GM10847 (cell line): Measurements from ENCODE around the gene CSDE1.

Source experiments
- POLR2A ChIP-seq: IDR thresholded peaks from 2 replicates; pipeline ENCODE4 v1.6.1; 2011; ENCODE audit not compliant: insufficient read length; ENCODE audit errors: extremely low read depth

The CSDE1 gene

GRCh38 chr1:114753143-114753542, 4.6 kb downstream of the CSDE1 start:
- no peak for TF ChIP-seq POLR2A

DNA sequence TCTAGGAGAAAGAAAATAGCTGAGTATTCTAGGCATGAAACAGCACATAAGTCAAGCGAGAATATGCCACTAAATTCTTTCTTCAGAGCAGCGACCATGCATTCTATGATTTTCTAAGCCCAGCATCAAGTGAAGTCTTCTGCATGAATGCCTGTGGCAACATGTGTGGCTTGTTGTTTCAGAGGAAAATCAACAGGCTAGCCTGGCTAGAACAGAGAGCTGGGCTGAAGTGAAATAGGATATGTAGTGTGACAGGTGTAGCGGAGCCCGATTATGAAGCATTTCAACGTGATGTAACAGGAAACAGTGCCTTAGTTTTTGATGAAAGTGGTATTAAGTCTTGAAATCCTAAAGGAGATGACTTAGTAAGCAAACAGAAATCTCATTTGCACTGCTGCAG, 7.0 kb downstream of the CSDE1 start:
- TF ChIP-seq POLR2A: no peak

DNA sequence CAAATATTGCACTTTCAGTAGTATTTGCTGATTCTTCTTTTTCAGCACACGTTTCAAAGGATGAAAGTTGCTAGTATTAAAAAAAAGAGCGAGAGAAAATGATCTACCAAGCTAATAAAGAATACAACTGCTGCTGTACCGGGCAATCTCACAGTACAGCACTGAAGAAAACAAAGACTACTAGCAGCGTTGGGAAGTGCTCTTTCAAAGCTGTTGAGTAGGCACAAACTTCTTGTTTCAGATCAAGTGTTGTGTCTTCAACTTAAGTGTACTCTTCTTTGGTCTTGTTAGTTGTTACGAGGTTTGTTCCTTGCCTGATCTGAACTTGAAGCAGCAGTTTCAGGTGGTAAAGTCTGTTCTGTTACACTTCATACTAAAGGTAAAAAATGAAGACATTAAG, 7.9 kb downstream of the CSDE1 start:
- no peak for TF ChIP-seq POLR2A

DNA sequence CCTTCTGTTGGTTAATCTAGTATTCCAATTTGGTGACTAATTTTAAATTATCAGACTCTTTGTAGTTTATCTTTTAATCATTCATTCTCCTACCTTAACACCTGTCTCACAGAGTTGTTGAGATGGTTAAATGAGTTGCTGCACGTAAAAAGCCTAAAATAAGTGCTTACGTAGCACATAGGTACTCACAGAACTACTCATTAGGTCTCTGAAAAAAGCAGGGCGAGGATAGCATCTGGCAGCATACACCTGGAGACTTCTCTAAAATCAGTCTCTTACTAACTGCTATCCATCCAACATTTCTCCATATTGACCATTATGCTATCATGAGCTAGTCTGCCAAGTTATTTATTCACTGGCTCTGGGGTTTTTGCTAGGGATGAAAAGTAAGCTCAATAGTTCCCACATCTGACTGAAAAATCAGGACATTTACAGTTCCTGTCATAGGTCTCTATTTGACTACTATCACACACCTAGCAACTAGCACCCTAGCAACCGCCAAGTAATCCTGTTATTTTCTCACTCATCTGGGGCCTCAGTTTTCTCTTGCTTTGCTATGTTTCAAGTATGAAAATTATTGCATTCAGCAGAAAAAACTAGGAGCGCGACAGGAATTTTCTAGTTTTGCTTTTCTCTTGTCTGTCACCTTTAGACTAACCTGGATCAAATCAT, 11.2 kb downstream of the CSDE1 start:
- no peak for TF ChIP-seq POLR2A

DNA sequence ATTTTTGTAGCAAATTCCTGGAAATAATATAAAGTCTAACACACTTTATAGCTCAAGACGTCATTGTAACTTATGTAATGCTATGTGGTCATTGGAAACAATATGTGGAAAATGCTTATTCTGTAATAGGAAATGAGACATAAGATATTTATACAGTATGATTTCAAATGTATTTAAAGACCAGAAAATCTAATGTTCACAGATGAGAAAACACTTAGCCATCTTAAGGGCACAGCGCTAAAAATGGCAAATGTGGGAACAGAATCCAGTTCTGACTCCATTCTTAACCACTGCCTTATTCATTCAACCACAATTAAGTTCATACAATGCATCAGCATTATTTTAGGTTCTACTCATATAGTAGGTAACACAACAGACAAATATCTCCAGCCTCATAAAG, 12.5 kb downstream of the CSDE1 start:
- TF ChIP-seq POLR2A: no peak

- no peak for TF ChIP-seq POLR2A
These were observed 15.6 kb downstream of the CSDE1 start for GRCh38 chr1:114741963-114742746.

DNA sequence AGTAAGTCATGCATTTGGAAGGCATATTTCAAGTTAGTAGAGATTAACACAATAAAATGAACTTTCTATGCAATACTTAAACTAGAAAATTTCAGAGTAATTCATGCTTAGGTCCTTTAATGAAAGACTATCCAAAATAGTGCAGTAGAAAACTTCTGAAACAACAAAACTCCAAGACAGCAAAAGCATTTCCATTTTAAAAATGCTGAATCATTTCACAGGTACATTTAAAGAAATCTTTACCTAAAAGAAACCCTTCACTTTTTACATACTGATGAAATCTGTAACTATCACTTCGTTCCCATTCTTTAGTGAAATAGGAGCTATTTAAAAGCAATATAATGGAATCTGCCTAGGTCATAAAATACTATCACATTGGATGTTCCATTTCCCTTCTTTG, 17.5 kb downstream of the CSDE1 start:
- TF ChIP-seq POLR2A: no peak

DNA sequence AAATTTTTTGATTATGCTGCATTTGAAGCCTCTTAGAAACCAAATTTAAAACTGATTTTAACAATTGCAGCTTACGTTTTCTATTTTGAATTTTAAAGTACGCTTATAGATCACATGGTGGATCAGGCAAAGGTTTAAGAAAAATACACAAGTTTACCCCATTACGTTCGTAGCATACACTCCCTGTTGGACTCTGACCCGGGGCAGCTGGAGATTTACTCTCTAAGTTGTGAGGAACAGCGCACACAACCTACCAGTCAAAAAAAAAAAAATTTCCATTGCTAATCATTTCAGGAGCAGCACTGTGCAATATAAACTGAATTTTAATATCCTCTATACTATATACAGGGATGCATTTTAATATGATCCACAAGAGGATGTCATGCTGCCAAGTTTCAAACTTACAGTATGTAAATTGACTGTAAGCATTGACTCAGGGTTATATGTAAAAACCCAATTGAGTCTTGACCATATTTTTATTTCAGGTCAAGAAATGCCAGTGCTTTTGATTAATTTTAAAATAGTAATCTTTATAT, 20.4 kb downstream of the CSDE1 start:
- no peak for TF ChIP-seq POLR2A

GRCh38 chr1:114735479-114735878, 22.3 kb downstream of the CSDE1 start:
- no peak for TF ChIP-seq POLR2A

DNA sequence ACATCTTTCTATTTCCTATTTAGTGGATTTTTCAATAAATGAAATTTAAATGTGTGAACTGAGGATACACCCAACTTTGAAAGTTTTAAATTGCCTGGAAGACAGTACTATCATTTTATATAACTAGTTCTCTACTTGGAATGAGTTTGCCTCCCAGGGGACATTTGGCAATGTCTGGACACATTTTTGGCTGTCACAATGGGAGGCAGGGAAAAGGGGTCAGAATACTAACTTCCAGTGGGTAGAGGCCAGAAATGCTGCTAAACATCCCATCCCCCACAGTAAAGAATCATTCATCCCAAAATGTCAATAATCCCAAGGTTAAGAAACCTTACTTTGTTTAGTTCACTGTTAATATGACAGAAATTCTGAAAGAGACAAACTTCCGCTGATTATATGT, 28.0 kb downstream of the CSDE1 start:
- TF ChIP-seq POLR2A: no peak

DNA sequence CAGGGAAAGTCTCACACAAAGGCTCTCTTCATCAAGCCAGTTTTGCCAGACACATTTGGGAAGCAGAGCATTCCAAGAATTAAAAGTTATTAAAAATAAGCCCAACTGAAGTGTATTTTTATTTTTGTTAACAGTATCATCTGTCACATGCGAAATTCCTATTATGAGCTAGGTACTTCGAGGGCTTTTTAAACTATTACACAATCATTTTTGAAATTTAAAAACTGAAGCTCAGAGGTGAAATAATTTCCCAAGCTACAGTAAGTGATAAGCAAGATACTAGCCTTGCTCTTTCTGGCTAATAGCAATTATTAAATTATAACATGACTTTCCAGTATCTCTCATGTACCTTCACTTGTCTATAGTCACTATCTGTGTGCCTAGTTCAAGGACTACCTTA, 29.2 kb downstream of the CSDE1 start:
- TF ChIP-seq POLR2A: no peak

- no peak for TF ChIP-seq POLR2A
These were observed 32.6 kb downstream of the CSDE1 start for GRCh38 chr1:114725230-114725629.

- TF ChIP-seq POLR2A: no peak
These were observed 33.9 kb downstream of the CSDE1 start for GRCh38 chr1:114723915-114724314.

GRCh38 chr1:114723457-114723856, 34.3 kb downstream of the CSDE1 start:
- TF ChIP-seq POLR2A: no peak

GRCh38 chr1:114720492-114720891, 37.3 kb downstream of the CSDE1 start:
- no peak for TF ChIP-seq POLR2A

DNA sequence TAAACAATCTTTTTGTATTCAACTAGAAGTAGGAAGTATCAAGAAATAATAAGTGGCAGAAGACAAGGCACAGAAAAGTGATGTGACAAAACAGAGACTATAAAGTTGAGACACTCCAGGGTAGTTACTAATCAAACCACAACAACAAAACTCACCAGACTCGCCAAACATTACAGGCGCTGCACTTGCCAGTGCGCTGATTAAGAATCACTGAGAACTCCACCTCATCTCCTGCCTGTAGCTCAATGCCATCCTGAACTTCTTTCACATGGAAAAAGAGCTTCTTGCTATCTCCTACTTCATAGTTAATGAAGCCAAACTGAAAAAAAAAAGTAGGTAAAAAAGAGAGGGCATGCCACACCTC, 38.4 kb downstream of the CSDE1 start:
- TF ChIP-seq POLR2A: no peak

DNA sequence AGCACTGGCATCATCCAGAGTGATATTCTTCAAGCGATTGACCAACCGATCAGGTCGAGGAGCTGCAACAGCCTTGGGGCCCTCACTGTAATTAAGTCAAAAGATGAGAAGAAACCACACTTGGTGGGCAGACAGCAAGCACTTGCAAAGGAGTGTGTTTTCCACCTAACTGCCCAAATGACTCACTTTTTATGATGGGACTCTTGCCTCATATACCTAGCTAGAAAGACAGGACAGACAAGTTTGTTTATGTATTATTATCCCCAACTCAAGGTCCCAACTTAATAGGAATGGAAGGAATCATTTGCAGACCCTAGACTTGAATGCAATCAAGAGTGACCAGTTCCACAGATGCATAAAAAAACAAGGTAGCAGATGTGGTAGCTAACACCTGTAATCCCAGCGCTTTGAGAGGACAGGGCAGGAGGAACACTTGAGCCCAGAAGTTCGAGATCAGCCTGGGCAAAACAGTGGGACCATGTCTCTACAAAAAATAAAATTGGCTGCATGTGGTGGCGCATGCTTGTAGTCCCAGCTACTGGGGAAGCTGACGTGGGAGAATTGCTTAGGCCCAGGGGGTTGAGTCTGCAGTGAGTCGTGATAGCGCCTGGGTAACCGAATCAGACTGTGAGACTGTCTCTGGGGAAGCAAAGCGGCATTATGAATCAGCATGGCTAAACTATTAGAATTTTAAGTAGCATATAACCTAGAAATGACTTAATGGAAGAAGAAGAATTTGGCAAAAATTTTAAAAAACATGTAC, 38.9 kb downstream of the CSDE1 start:
- TF ChIP-seq POLR2A: no peak
